GM19035 (cell line): ENCODE results near the gene DLG2.

Experiments
- ATAC-seq: cut with Tn5 transposase; IDR thresholded peaks from one replicate; pipeline ENCODE4 v1.9.1; 2021; ENCODE audit not compliant: unreplicated experiment

Gene DLG2

GRCh38 chr11:84924154-84924692, 702.9 kb downstream of the DLG2 start:
- no peak for ATAC-seq

GRCh38 chr11:84923489-84923888, 703.7 kb downstream of the DLG2 start:
- no peak for ATAC-seq

- ATAC-seq: no peak
Measured at GRCh38 chr11:84922836-84923235, 704.3 kb downstream of the DLG2 start.

- no peak for ATAC-seq
Measured at GRCh38 chr11:84922212-84922805, 704.8 kb downstream of the DLG2 start.

GRCh38 chr11:84914511-84914910, 712.6 kb downstream of the DLG2 start:
- no peak for ATAC-seq

GRCh38 chr11:84909740-84910139, 717.4 kb downstream of the DLG2 start:
- ATAC-seq: no peak

- no peak for ATAC-seq
Measured at GRCh38 chr11:84906995-84907394, 720.1 kb downstream of the DLG2 start.

- no peak for ATAC-seq
Measured at GRCh38 chr11:84905411-84905810, 721.7 kb downstream of the DLG2 start.

GRCh38 chr11:84902445-84902844, 724.7 kb downstream of the DLG2 start:
- ATAC-seq: no peak

GRCh38 chr11:84901991-84902390, 725.2 kb downstream of the DLG2 start:
- no peak for ATAC-seq

GRCh38 chr11:84899740-84900139, 727.4 kb downstream of the DLG2 start:
- ATAC-seq: no peak

GRCh38 chr11:84899134-84899533, 728.0 kb downstream of the DLG2 start:
- no peak for ATAC-seq

GRCh38 chr11:84894666-84895065, 732.5 kb downstream of the DLG2 start:
- no peak for ATAC-seq

GRCh38 chr11:84890676-84891075, 736.5 kb downstream of the DLG2 start:
- ATAC-seq: no peak

- no peak for ATAC-seq
Measured at GRCh38 chr11:84889556-84889955, 737.6 kb downstream of the DLG2 start.

- ATAC-seq: no peak
Measured at GRCh38 chr11:84887055-84887629, 740.0 kb downstream of the DLG2 start.

- ATAC-seq: no peak
Measured at GRCh38 chr11:84886344-84886743, 740.8 kb downstream of the DLG2 start.

GRCh38 chr11:84884836-84885235, 742.3 kb downstream of the DLG2 start:
- no peak for ATAC-seq

- ATAC-seq: no peak
Measured at GRCh38 chr11:84882056-84882455, 745.1 kb downstream of the DLG2 start.

GRCh38 chr11:84871116-84871515, 756.0 kb downstream of the DLG2 start:
- no peak for ATAC-seq

- no peak for ATAC-seq
Measured at GRCh38 chr11:84870486-84870885, 756.7 kb downstream of the DLG2 start.

GRCh38 chr11:84866922-84867321, 760.2 kb downstream of the DLG2 start:
- ATAC-seq: no peak
